HG02943 (cell line): ENCODE measurements around the gene APP.
"Not testable (repeated sequence)": the region's sequence is repeated elsewhere in the genome, so short reads cannot be mapped to it uniquely, and the experiment has no call there.

Source experiments
- ATAC-seq: cut with Tn5 transposase; IDR thresholded peaks from one replicate; pipeline ENCODE4 v1.9.1; 2021; ENCODE audit warnings: mild to moderate bottlenecking, low read depth, moderate library complexity; ENCODE audit not compliant: unreplicated experiment

APP gene

DNA sequence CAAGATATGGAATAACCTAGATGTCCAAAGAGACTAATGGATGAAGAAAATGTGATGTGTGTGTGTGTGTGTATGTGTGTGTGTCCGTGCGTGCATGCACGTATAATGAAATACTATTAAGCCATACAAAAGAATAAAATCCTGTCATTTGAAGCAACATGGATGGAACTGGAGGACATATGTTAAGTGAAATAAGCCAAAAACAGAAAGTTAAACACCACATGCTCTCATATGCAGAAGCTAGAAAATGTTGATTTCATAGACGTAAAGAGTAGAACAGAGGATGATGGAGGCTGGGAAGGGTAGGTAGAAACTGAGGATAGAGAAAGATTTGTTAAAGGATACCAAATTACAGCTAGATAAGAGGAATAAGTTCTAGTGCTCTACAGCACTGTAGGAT lies 133.7 kb downstream of the APP start:
- no peak for ATAC-seq

DNA sequence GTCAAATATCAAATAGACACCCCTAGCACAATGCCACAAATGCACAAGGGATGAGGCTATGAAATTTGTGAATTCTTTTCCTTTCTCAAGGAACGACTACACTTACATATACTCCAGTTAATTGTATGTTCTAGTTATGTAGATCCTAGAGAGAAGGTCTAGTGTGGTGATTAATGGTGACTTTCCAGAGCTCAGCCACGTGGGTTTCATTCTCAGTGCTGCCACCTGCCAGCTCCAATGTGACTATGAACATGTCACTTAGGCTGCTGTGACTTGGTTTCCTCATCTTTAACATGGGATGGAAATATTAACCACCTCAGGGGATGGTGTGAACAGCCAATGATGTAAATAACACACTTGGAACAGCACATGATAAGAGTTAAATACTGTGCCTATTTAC lies 138.3 kb downstream of the APP start:
- no peak for ATAC-seq

DNA sequence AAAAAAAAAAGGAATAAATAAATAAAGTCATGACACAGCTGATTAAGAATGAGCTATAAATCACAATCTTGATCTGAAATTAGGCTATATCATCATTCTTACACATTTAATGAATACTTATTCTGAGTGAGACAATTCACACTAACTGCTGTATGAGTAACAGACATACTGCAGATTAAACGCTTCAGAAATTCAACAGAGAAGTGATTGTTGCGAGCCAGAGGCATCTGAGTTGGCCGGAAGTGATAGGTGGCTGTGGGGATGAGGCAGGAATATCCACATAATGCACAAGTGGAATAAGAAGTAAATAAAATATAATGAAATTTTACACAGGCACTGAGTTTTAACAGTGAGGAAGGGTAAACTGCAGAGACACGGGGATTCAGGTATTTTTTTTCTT lies 142.4 kb downstream of the APP start:
- no peak for ATAC-seq

DNA sequence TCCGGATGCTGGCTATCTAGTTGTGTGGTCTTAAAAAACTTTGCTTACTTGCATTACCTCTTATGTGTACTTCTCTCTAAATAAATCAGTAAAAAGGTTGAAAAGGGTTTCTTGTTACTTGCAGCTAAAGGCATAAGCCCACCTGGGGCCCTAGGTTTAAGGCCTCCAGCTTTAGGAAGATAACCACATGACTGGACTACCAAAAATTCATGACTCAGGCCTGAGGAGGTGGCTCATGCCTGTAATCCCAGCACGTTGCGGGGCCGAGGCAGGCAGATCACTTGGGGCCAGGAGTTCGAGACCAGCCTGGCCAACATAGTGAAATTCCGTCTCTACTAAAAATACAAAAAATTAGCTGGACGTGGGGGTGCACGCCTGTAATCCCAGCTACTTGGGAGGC lies 142.9 kb downstream of the APP start:
- no peak for ATAC-seq

DNA sequence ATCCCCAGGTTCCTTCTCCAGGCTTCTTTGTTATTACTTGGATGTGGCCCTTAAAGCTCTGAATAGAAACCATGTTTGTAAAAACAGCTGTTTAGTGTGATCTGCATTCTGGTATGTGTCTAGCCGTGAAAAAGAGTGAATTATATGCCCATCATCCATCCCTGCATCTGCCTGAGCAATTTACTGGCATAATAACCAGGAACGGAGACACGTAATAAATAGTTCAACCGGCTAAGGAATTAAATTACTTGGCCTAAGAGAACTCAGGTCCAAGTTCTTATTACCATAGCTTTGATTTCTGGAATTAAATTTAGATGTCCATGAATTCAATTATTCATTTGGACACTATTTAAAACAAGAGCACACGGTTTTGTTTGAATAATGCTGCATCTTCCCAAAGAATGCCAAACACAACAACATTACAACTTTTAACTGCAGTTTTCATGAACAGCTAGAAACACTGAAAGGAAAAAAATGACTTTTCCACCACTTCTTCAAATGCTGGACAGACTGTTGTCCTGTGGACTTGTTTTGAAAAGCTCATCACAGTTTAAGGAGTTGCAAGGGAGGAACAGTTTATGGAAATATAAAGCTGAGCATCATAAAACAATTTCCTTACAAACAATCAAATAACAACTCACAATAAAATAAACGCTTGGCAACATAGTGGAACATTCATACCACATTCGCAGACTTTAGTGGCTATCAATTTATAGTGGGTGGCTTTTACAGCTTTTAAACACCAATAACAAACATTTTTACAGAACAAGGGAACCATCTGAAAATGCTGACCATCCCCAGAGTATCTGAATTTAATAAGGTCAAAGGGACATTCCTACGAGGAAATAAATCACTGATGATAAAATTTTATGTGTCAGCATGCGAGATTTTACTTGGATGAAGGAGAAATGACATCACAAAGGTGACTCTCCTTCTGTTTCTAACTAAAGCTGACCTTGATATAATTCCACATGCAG lies 144.7 kb downstream of the APP start:
- ATAC-seq: no peak

- ATAC-seq: not testable (repeated sequence)
Measured at GRCh38 chr21:26023406-26023805, 147.2 kb downstream of the APP start.

DNA sequence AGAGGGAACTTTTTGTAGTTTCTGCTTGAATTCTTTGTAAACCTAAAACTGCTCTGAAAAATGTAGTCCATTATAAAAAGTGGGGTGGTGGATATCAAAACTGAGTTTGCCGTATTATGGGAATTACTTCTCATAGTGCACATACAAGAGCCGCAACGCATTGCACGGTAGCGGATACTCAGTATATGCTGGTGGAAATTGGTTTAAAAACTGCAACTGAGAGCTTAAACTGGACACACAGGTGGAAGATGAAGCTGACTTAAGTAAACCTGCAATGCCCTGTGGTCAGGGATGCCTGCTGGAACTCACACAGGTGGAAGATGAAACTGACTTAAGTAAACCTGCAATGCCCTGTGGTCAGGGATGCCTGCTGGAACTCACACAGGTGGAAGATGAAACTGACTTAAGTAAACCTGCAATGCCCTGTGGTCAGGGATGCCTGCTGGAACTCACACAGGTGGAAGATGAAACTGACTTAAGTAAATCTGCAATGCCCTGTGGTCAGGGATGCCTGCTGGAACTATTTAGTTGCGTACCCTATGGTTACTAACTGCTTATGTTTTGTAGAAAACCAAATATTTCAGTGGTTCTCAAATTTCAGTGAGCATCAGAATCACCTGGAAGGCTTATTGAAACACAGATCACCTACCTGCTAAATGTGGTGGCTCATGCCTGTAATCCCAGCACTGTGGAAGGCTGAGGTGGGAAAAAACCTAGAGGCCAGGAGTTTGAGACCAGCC lies 147.8 kb downstream of the APP start:
- not testable (repeated sequence) for ATAC-seq

- ATAC-seq: no peak
Measured at GRCh38 chr21:26020510-26020909, 150.1 kb downstream of the APP start.

DNA sequence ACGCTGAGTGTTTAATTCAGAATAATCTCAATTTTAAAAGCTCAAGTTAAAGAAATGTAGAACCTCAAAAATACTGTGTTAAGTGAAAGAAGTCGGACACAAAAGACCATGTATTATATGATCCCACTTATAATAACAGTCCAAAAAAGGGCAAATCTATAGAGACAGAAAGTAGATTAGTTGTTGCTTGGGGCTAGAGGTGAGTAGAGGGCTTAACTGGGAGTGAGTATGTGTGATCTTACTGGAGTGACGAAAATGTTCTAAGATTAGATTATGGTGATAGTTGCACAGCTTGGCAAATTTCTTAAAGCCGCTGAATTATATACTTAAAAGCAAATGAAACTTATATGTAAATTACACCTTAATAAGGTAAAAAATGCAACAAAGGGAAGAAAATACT lies 150.5 kb downstream of the APP start:
- no peak for ATAC-seq

DNA sequence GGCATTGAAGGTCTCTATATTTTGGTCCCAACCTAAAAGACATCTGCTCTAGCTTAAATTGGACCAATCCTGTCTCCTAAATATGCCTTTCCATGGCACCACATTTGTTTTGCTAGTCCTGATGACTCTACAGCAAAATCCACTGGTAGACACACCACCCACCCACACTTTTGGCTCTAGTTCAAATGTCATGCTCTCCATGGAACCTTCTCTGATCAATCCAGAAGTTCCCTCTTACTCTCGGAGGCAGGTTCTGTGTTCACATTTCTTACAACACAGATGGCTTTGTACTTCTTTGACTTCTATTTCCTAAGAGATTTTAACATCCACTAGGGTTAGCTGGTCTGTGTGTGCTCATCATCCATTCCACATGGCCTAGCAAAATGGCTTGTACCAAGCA lies 151.3 kb downstream of the APP start:
- no peak for ATAC-seq

DNA sequence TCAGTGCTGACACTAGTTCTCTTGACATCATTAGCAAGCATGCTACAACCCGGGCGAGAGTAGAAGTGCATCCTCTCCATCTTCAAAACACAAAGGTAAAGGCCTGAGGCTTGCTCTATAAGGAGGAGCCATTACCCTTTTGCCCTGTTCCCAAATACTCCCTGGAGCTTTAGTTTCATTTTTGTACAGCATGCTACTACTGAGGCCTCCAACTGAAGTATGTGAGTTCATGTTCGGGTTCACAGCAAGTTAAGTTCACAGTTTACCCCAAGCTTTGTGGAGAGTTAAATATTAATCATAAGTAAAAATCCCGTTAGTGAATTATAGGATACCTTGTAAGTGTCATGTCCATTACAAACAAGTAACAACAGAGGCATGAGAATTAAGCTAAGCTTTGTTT lies 156.6 kb downstream of the APP start:
- no peak for ATAC-seq

DNA sequence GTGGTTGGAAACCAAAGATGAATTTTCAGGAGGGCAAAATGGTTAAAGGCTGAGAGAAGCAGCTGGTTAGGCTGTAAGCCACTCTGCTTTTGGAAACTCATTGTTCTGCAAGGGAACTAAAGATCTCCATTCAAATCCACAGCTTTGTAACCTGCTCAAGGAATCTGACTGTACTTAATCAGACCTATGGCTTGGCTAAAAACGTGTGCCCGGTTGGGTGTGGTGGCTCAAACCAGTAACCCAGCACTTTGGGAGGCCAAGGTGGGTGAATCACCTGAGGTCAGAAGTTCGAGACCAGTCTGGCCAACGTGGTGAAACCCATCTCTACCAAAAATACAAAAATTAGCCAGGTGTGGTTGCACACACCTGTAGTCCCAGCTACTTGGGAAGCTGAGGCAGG lies 158.1 kb downstream of the APP start:
- not testable (repeated sequence) for ATAC-seq

GRCh38 chr21:26011292-26011940 lies 159.2 kb downstream of the APP start:
- ATAC-seq: no peak

DNA sequence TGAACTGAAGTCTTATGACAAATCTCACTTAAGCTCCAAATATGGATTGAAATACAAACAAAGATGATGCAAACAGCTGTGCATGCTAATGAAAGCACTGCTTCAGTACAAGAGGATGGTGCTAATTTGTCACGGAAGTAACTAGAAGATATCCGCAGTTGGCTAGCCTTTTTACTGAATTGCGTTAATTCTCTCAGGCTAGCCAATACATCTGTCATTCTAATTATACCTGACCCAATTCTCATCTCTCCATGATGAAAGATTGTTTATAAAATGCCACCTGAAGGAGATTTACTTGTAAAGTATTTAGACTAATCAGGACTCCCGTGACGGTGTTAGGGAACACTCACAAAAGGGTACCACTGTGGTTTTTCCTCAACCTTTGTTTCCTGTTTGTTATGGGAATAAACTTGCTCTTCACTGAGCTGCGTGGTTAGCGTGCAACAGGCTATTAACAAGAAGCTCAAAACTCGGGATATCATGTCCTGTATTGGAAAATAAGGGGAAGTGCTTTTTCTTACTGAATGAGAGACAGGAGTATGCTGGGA lies 162.5 kb downstream of the APP start:
- no peak for ATAC-seq

DNA sequence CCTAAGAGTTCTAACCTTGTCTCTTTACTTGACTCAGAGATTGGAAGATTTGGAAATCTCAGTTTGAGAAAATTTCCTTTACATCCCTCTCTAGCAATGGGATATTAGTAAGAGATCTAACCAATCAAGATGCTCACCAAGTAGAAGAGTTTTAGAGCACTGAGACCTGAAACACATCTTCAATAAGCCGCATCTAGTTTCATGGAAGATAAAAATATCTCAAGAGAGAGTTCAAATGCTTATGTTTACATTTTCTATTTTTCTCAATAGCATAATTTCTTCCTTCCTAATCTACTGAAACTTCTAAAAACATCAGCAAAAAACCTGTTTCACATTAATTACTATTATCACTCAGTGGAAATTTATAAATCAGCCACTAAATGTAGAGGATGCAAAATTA lies 165.1 kb downstream of the APP start:
- no peak for ATAC-seq

GRCh38 chr21:26003404-26003803 lies 167.2 kb downstream of the APP start:
- no peak for ATAC-seq

DNA sequence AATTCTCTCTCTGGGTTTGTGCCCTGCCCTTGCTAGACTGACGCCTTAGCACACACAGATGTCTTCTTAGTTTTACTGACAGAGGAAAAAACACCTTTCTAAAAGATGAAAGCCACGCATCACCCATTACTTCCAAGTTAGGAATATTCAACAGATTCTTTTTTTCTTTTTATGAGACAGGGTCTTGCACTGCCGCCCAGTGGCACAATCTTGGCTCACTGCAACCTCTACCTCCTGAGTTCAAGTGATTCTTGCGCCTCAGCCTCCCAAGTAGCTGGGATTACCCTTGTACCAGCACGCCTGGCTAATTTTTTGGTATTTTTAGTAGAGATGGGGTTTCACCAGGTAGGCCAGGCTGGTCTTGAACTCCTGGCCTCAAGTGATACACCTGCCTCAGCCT lies 169.2 kb downstream of the APP start:
- no peak for ATAC-seq

GRCh38 chr21:25999921-26000582 lies 170.5 kb downstream of the APP start:
- no peak for ATAC-seq

GRCh38 chr21:25997788-25998611 lies 172.6 kb downstream of the APP start:
- no peak for ATAC-seq

DNA sequence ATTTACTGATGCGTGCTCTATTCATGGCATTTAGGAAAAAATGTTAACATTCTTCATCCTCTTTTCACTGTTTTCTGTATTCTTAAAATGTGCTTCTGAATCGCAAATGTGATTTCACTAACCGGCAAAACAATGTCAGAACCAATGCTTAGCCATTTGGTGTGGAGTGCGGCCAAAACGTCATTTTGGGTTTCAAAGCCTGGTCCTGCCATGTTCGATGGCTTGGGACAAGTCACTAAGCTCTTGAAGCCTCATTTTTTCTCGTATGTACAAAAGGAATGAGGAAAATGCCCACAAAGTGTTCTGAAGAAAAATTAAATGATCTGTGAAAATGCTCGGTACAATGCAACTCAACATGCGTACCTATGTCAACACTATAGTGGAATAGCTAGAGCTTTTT lies 175.3 kb downstream of the APP start:
- ATAC-seq: no peak
